Mesenchymal stem cell (in vitro differentiated cells and primary cell): ENCODE results near the gene MRPL24.

Experiments used
- DNase-seq: peaks from one replicate; pipeline ENCODE4 v3.0.0-alpha.2; 2013
- H2AFZ ChIP-seq: one replicate; pipeline ENCODE4 v1.6.1; 2013; ENCODE audit warnings: low read depth, mild to moderate bottlenecking, control low read depth, inconsistent platforms, low read length, moderate library complexity
- H2AK5ac ChIP-seq: 2 replicates; pipeline ENCODE4 v1.6.1; 2013; ENCODE audit warnings: low read length, moderate library complexity, mild to moderate bottlenecking, inconsistent platforms; ENCODE audit not compliant: severe bottlenecking
- H2BK120ac ChIP-seq: one replicate; pipeline ENCODE4 v1.6.1; 2013; ENCODE audit warnings: low read depth, mild to moderate bottlenecking, inconsistent platforms, low read length, moderate library complexity
- H2BK12ac ChIP-seq, 2 experiments: one replicate each; pipeline ENCODE4 v1.6.1; 2013; ENCODE audit warnings: inconsistent platforms in 2 of 2, low read length in 2 of 2, mild to moderate bottlenecking in 2 of 2, moderate library complexity in 2 of 2, control low read depth in 1 of 2
- H2BK15ac ChIP-seq: one replicate; pipeline ENCODE4 v1.6.1; 2013; ENCODE audit warnings: mild to moderate bottlenecking, low read depth, inconsistent platforms; ENCODE audit not compliant: poor library complexity, severe bottlenecking
- H2BK5ac ChIP-seq: 2 replicates; pipeline ENCODE4 v1.6.1; 2013; ENCODE audit warnings: low read depth, mild to moderate bottlenecking, low read length, control low read depth, inconsistent platforms; ENCODE audit not compliant: poor library complexity, severe bottlenecking
- H3K14ac ChIP-seq, 2 experiments: one replicate each; pipeline ENCODE4 v1.6.1; 2013; ENCODE audit warnings: inconsistent platforms in 2 of 2, low read length in 2 of 2, control low read depth in 1 of 2, mild to moderate bottlenecking in 1 of 2, moderate library complexity in 1 of 2
- H3K18ac ChIP-seq, 2 experiments: one replicate each; pipeline ENCODE4 v1.6.1; 2013; ENCODE audit warnings: inconsistent platforms in 2 of 2, low read length in 2 of 2, control low read depth in 1 of 2, low read depth in 1 of 2, mild to moderate bottlenecking in 1 of 2
- H3K23ac ChIP-seq, 2 experiments: one replicate each; pipeline ENCODE4 v1.6.1; 2013; ENCODE audit warnings: inconsistent platforms in 2 of 2, low read length in 2 of 2, mild to moderate bottlenecking in 2 of 2, moderate library complexity in 2 of 2, control low read depth in 1 of 2
- H3K27ac ChIP-seq: 2 replicates; pipeline ENCODE4 v1.5.1; 2013; ENCODE audit warnings: mild to moderate bottlenecking, moderate library complexity, low read length, control low read depth, inconsistent platforms; ENCODE audit not compliant: poor library complexity, severe bottlenecking
- H3K27me3 ChIP-seq, 2 experiments: 2 replicates each; pipeline versions ENCODE4 v1.6.1 to v1.7.0; 2013; ENCODE audit warnings: low read length in 2 of 2, mild to moderate bottlenecking in 2 of 2, moderate library complexity in 2 of 2, control low read depth in 1 of 2, inconsistent platforms in 1 of 2; ENCODE audit not compliant: control insufficient read depth in 1 of 2, insufficient read depth in 1 of 2
- H3K36me3 ChIP-seq, 2 experiments: 2 replicates each; pipeline versions ENCODE4 v1.6.1 to v1.7.0; 2013; ENCODE audit warnings: low read length in 2 of 2, control low read depth in 1 of 2, inconsistent platforms in 1 of 2, low read depth in 1 of 2, mild to moderate bottlenecking in 1 of 2; ENCODE audit not compliant: insufficient read depth in 2 of 2, control insufficient read depth in 1 of 2
- H3K4ac ChIP-seq, 2 experiments: one replicate each; pipeline ENCODE4 v1.6.1; 2013; ENCODE audit warnings: inconsistent platforms in 2 of 2, low read length in 2 of 2, mild to moderate bottlenecking in 2 of 2, moderate library complexity in 2 of 2, control low read depth in 1 of 2, low read depth in 1 of 2
- H3K4me1 ChIP-seq: 2 replicates; pipeline ENCODE4 v1.6.1; 2013; ENCODE audit warnings: low read depth, low read length, control low read depth; ENCODE audit not compliant: control insufficient read depth, insufficient read depth
- H3K4me2 ChIP-seq: 2 replicates; pipeline ENCODE4 v1.6.1; 2013; ENCODE audit warnings: low read length, mild to moderate bottlenecking, inconsistent platforms; ENCODE audit not compliant: poor library complexity, severe bottlenecking
- H3K4me3 ChIP-seq, 2 experiments: 2 replicates each; pipeline versions ENCODE4 v1.5.1 to v1.7.0; 2013; ENCODE audit warnings: low read length in 2 of 2, mild to moderate bottlenecking in 2 of 2, control low read depth in 1 of 2, low read depth in 1 of 2; ENCODE audit not compliant: insufficient read depth in 1 of 2
- H3K79me1 ChIP-seq: replicated peaks from 2 replicates; pipeline ENCODE4 v1.6.1; 2013; ENCODE audit warnings: mild to moderate bottlenecking, control low read depth, low read length, inconsistent platforms; ENCODE audit not compliant: poor library complexity, severe bottlenecking
- H3K9ac ChIP-seq: 2 replicates; pipeline ENCODE4 v1.7.0; 2013; ENCODE audit warnings: mild to moderate bottlenecking, low read length, moderate library complexity
- H3K9me3 ChIP-seq: 2 replicates; pipeline ENCODE4 v1.7.0; 2013; ENCODE audit warnings: mild to moderate bottlenecking, low read length; ENCODE audit not compliant: control insufficient read depth
- H4K8ac ChIP-seq: one replicate; pipeline ENCODE4 v1.6.1; 2013; ENCODE audit warnings: inconsistent platforms, mild to moderate bottlenecking, low read length, moderate library complexity
- H4K91ac ChIP-seq: one replicate; pipeline ENCODE4 v1.6.1; 2013; ENCODE audit warnings: mild to moderate bottlenecking, low read length, inconsistent platforms
- WGBS: methylation state at CpG from one replicate; pipeline ENCODE4 v1.1.7; 2013; ENCODE audit warnings: mixed read lengths; 5-methylcytosine and 5-hydroxymethylcytosine counted together

Gene MRPL24

GRCh38 chr1:156775799-156776198, 34.9 kb upstream of the MRPL24 start:
- Histone ChIP-seq H3K4me2 (no peak overlapping the region), H2AK5ac (no peak overlapping the region), H3K36me3 (peaks cover 6 to 28% of the 10 kb centered on the region in 2 experiments), H3K4me1 (peaks cover 4% of the 10 kb centered on the region), H3K9me3 (no peaks in the 10 kb centered on the region), H3K23ac (no peak overlapping the region), H3K4me3 (no peak overlapping the region), H4K8ac (no peak overlapping the region), H4K91ac (no peak overlapping the region), H3K79me1 (peaks cover 8% of the 10 kb centered on the region), H3K14ac (no peak overlapping the region), H3K27ac (no peak overlapping the region), H2BK15ac (no peak overlapping the region), H3K9ac (no peak overlapping the region), H3K4ac (no peak overlapping the region), H3K18ac (no peak overlapping the region), H3K27me3 (no peaks in the 10 kb centered on the region), H2BK12ac (no peak overlapping the region), H2AFZ (no peak overlapping the region), H2BK120ac (no peak overlapping the region), H2BK5ac (no peak overlapping the region)
- 81% methylated on average over 4 of the region's 5 CpGs for WGBS
- DNase-seq = no peak

- Histone ChIP-seq H2BK120ac (no peak overlapping the region), H3K36me3 (peaks cover 9 to 38% of the 10 kb centered on the region in 2 experiments), H3K23ac (no peak overlapping the region), H3K18ac (no peak overlapping the region), H2AFZ (no peak overlapping the region), H4K91ac (no peak overlapping the region), H3K14ac (no peak overlapping the region), H2AK5ac (no peak overlapping the region), H3K4me3 (no peak overlapping the region), H2BK5ac (no peak overlapping the region), H2BK12ac (no peak overlapping the region), H3K27ac (no peak overlapping the region), H4K8ac (no peak overlapping the region), H3K9ac (peak overlapping the region; percentile 6), H3K9me3 (no peaks in the 10 kb centered on the region), H3K79me1 (peaks cover 7% of the 10 kb centered on the region), H3K4me1 (peaks cover 2% of the 10 kb centered on the region), H3K4ac (no peak overlapping the region), H2BK15ac (no peak overlapping the region), H3K4me2 (no peak overlapping the region), H3K27me3 (no peaks in the 10 kb centered on the region)
- DNase-seq = no peak
- WGBS = 100% methylated on average over 3 of the region's 3 CpGs
Measured at GRCh38 chr1:156773607-156774006, 32.7 kb upstream of the MRPL24 start.

GRCh38 chr1:156772728-156773497, 32.0 kb upstream of the MRPL24 start:
- Histone ChIP-seq H3K4me2 (no peak overlapping the region), H2BK15ac (no peak overlapping the region), H2AK5ac (no peak overlapping the region), H3K4ac (no peak overlapping the region), H2BK120ac (no peak overlapping the region), H2BK12ac (no peak overlapping the region), H3K27me3 (no peaks in the 10 kb centered on the region), H3K79me1 (peaks cover 7% of the 10 kb centered on the region), H3K9me3 (no peaks in the 10 kb centered on the region), H3K36me3 (peaks cover 9 to 38% of the 10 kb centered on the region in 2 experiments), H3K9ac (peak overlapping the region; percentile 33), H4K91ac (no peak overlapping the region), H2BK5ac (no peak overlapping the region), H3K14ac (no peak overlapping the region), H3K18ac (no peak overlapping the region), H3K4me3 (no peak overlapping the region), H3K4me1 (peaks cover 2% of the 10 kb centered on the region), H3K27ac (no peak overlapping the region), H3K23ac (no peak overlapping the region), H2AFZ (no peak overlapping the region), H4K8ac (no peak overlapping the region)
- 28% methylated on average over 9 of the region's 9 CpGs for WGBS
- peak; percentile 36 for DNase-seq

GRCh38 chr1:156772222-156772621, 31.3 kb upstream of the MRPL24 start:
- Histone ChIP-seq H3K9ac (peak overlapping the region; percentile 33), H2BK120ac (no peak overlapping the region), H3K18ac (no peak overlapping the region), H2AK5ac (no peak overlapping the region), H3K4me2 (no peak overlapping the region), H3K36me3 (peaks cover 9 to 38% of the 10 kb centered on the region in 2 experiments), H2AFZ (no peak overlapping the region), H3K79me1 (peaks cover 7% of the 10 kb centered on the region), H3K14ac (no peak overlapping the region), H2BK5ac (no peak overlapping the region), H3K27ac (no peak overlapping the region), H3K9me3 (no peaks in the 10 kb centered on the region), H3K4me1 (peaks cover 2% of the 10 kb centered on the region), H2BK12ac (no peak overlapping the region), H3K23ac (no peak overlapping the region), H3K4me3 (no peak overlapping the region), H3K27me3 (no peaks in the 10 kb centered on the region), H4K8ac (no peak overlapping the region), H2BK15ac (no peak overlapping the region), H4K91ac (no peak overlapping the region), H3K4ac (no peak overlapping the region)
- DNase-seq = no peak
- WGBS = 100% methylated on average over 3 of the region's 3 CpGs
